ENCODE results near the gene ADI1.

DNA sequence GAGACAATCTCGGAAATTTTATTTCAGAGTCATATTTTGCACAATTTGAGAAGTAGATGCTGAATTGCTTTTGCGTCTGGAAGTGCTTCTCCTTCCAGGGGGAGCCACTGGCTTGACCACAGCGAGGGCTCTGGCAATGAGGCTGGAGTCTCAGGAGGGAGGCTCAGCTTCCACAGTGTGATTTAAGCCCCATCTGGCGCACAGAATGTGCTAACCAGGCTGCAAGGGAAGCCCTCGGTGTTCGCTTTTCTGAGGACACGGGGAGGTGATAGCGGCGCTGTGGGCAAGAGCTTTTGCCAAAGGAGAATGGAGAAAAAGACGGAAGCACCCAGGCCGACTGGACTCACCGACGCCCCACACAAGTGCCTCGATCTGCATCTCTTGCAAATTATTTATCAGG is 52.4 kb downstream of the ADI1 start:
- TF ChIP-seq, protein P1, sequence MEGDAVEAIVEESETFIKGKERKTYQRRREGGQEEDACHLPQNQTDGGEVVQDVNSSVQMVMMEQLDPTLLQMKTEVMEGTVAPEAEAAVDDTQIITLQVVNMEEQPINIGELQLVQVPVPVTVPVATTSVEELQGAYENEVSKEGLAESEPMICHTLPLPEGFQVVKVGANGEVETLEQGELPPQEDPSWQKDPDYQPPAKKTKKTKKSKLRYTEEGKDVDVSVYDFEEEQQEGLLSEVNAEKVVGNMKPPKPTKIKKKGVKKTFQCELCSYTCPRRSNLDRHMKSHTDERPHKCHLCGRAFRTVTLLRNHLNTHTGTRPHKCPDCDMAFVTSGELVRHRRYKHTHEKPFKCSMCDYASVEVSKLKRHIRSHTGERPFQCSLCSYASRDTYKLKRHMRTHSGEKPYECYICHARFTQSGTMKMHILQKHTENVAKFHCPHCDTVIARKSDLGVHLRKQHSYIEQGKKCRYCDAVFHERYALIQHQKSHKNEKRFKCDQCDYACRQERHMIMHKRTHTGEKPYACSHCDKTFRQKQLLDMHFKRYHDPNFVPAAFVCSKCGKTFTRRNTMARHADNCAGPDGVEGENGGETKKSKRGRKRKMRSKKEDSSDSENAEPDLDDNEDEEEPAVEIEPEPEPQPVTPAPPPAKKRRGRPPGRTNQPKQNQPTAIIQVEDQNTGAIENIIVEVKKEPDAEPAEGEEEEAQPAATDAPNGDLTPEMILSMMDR (IDR thresholded peaks at IDR 0.05 in 8 of 11, conservative IDR thresholded peaks at IDR 0.05 in 3 of 11), result no peak
- TF ChIP-seq POLR2A (IDR thresholded peaks at IDR 0.05), result no peak
- no peak for TF ChIP-seq POLR2AphosphoS5 (IDR thresholded peaks at IDR 0.05)

Measured in spleen (tissue), 7 donors.